HS-27A (cell line): ENCODE results near the gene OASL.
"Not testable (repeated sequence)": the region's sequence is repeated elsewhere in the genome, so short reads cannot be mapped to it uniquely, and the experiment has no call there.

Experiments used
- DNase-seq: peaks from one replicate; pipeline ENCODE4 v3.0.0-alpha.2; 2012; ENCODE audit warnings: low read depth, missing footprints

OASL gene, protein sequence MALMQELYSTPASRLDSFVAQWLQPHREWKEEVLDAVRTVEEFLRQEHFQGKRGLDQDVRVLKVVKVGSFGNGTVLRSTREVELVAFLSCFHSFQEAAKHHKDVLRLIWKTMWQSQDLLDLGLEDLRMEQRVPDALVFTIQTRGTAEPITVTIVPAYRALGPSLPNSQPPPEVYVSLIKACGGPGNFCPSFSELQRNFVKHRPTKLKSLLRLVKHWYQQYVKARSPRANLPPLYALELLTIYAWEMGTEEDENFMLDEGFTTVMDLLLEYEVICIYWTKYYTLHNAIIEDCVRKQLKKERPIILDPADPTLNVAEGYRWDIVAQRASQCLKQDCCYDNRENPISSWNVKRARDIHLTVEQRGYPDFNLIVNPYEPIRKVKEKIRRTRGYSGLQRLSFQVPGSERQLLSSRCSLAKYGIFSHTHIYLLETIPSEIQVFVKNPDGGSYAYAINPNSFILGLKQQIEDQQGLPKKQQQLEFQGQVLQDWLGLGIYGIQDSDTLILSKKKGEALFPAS

DNA sequence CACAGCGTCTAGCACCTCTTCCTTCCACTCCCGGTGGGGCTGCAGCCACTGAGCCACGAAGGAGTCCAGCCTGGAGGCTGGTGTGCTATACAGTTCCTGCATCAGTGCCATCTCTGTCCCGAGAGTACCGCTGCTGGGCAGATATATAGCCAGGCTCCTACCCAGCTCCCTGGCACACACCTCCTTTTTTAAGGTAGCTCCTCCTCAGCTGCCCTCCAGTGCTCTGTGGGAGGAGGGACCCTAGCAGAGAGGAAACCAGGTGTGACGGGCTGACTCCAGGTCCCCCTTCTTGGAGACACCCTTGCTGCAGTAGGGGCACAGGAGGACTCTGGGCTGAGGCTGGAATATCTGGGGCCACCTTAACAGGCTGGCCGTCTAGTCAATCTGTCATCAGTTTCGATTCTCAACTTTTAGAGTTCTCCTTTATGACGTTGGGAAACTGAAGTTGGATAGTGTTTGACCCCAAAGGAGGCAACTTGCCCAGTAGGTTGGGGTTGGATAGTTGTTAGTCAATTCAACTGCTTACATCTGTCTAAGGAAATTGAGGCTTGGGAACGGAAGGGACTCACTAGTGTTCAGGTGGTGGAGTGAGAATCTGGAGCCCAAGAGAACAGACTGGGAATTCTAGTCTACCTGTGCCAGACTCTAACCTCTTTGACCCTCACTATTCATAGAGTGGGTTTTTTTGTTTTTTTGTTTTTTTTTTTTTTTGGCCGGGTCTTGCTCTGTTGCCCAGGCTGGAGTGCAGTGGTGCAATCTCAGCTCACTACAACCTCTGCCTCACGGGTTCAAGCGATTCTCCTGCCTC, at the start of gene OASL:
Gene OASL, minus strand, starts transcription at position 386 of the 808 bp plus-strand sequence. Its CDS starts 275 bp downstream, at position 111.
- DNase-seq, result no peak

DNA sequence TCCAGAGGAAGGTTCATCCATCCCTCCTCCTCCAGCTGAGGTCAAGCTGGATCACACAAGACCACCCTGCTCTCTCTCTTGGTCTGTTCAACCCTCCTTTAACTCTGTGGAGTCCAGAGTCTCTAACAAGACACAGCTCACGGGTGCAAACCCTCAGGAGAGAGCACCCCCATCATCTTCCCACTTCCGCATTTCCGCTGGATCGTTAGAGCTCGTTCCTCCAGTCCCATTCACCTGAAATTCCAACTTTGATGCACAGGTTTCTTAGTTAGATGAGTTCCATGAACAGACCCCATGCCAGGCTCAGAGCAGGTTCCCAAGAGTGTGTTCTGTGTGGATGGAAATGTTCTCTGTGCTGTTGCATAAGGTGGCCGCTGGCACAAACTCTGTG, 49.1 kb upstream of the OASL start:
- no peak for DNase-seq

GRCh38 chr12:121087467-121088194, 48.6 kb upstream of the OASL start:
- DNase-seq, result no peak

DNA sequence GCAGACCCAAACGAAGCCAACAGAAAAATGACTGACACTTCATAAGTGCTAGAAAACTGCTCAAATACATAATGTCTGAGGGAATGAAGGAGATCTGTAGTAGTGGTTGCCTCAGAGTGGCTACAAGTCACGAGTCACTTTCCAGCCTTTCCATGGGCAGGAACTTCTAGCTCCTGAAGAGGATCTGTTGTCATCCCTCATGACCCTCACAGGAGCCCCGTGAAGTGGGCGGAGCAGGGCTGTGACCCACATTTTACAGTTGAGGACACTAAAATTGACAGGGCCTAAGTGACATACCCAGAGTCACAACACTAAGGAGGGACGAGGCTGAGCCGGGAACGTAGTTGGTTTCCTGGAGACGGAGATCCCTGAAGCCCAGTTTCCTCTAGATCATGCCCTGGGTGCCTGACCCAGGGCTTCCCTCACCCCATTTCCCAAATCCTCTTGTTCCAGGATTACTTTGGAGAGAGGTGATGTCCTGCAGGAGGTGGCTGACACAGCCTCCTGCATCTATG, 47.8 kb upstream of the OASL start:
- DNase-seq, result no peak

GRCh38 chr12:121085506-121086353, 46.7 kb upstream of the OASL start:
- no peak for DNase-seq

DNA sequence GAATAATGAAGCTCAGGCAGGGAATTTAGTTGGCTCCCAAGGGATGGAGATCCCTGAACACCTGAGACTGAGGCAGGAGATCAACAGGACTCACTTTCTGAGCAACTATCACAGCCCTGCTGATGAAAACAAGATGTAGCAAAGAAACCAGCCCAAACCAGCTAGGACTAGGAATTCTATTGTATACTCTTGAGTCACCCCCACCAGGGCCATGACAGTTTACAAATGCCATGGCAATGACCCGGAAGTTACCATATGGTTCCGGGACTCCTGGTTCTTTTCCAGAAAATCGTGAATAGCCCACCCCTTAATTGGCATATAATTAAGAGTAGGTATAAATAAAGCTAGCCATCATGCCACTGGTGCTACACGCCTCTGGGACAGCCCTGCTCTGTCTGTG, 46.0 kb upstream of the OASL start:
- no peak for DNase-seq

- no peak for DNase-seq
These were observed 45.2 kb upstream of the OASL start for GRCh38 chr12:121084229-121084628.

- no peak for DNase-seq
These were observed 41.9 kb upstream of the OASL start for GRCh38 chr12:121080909-121081308.

- DNase-seq, result no peak
These were observed 40.8 kb upstream of the OASL start for GRCh38 chr12:121079736-121080272.

DNA sequence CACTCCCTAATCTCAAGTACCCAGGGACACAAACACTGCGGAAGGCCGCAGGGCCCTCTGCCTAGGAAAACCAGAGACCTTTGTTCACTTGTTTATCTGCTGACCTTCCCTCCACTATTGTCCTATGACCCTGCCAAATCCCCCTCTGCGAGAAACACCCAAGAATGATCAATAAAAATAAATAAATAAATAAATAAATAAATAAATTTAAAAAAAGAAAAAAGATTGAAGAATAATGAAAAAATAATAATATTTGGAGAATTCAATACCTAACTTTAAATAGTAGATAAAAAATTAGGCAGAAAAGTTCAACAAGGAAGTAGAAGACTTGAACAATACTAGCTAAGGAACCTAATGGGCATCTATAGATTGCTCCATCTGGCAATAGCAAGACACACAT, 38.4 kb upstream of the OASL start:
- not testable (repeated sequence) for DNase-seq

DNA sequence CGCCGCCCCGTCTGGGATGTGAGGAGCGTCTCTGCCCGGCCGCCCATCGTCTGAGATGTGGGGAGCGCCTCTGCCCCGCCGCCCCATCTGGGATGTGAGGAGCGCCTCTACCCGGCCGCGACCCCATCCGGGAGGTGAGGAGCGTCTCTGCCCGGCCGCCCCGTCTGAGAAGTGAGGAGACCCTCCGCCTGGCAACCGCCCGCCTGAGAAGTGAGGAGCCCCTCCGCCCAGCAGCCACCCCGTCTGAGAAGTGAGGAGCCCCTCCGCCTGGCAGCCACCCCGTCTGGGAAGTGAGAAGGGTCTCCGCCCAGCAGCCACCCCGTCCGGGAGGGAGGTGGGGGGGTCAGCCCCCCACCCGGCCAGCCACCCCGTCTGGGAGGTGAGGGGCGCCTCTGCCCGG, 36.9 kb upstream of the OASL start:
- not testable (repeated sequence) for DNase-seq

DNA sequence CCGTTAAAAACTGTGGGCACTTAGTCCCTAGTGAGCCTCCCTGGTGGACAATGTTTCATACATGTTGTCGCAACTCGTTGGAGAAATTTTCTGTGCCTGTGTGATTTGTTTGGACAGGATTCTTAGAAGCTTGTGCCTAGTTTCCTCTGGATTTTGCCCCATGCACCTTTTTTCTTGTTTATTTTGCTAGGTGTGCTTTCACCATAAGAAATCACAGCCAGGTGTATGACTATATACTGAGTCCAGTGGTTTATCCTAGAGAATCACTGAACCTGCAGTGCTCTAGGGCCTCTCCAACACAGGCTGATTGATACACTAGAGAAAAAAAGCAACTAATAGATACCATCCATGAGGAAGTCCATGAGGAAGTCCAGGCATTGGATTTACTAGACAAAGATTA, 33.1 kb upstream of the OASL start:
- no peak for DNase-seq

DNA sequence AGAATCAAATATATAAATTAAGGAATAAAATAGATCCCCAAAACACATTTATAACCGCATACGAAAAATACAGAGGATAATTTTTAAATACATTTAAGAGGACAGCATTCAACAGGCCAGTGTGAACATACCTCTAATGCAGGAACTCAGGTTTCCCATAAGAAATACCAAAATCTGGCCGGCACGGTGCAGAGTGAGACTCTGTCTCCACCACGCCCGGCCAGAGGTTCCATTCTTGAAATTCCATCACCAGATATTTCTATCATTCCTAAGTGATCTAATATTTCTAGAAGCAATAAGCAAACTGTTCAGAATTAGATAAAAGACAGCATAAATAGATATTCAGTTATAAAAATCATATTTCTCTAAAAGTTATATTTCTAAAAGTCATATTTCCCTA, 30.2 kb upstream of the OASL start:
- no peak for DNase-seq

- no peak for DNase-seq
These were observed 26.3 kb upstream of the OASL start for GRCh38 chr12:121065345-121065744.

DNA sequence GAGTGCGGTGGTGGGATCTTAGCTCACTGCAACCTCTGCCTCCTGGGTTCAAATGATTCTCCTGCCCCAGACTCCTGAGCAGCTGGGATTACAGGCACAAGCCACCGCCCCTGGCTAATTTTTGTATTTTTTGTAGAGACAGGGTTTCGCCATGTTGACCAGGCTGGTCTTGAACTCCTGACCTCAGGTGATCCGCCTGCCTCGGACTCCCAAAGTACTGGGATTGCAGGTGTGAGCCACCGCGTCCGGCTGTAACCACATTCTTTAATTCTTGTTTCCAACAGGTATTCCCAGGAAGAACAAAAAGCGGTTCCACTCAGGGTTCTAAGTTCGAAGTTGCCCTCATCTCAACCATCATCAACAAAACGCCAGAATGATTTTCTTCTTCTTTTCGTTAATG, 25.5 kb upstream of the OASL start:
- not testable (repeated sequence) for DNase-seq

DNA sequence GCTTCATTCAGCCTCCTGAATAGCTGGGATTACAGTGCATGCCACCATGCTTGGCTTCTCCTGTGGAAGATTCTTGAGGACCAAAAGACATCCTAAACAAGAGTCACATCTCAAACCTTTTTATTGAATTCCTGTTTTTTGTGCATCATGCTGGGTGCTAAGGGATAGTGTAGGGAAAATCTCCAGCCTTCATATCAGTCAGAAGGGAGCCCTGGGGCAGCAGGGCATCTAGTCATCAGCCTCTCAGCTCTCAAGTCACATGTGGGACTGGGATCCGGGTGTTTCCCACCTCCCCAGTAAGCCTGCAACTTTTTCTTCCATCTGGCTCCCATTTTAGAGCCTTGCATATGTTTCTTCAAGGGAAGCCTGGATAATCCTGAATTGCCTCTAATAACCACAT, 25.1 kb upstream of the OASL start:
- DNase-seq, result no peak

DNA sequence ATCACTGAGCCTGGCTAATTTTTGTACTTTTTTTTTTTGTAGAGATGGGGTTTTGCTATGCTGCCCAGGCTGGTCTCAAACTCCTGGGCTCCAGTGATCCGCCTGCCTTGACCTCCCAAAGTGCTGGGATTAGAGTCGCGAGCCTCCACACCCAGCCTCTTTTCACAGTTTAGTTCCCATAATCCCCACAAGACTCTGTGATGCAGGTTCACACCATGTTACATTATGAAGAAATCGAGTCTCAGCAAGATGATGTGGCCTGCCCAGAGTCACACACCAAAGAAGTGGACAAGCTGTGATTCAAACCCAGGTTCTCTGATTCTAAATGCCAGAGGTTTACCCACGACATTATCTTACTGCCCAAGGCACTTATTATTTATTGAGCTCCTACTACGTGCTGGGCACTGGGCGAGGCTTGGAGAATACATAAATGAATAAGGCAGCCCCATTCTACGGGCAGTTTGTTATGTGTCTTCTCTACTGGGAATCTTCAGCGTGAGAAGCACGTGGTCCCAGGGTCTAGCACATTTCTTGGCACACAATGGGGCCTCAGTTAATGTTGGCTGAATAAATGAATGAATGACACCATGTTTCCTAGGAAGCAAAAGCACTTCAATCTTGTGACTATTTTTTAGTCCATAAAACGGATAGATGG, 23.5 kb upstream of the OASL start:
- DNase-seq, result no peak

DNA sequence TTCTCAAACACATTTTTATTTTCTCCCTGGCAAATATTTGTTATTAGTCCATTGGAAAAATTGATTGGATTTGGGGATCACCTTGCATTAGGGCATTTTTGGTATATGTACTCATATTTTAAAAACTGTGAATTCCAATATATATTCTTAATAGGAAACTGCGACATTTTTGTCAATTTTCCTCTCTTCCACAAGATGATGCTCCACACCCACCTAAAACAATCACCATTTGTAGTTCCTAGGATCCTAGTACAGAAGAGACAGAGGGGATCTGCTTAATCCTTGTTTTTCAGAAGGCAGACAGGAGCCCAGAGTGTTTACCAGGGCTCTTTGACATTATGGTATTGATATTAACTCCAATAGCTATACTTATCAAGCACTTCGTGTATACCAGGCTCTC, 22.8 kb upstream of the OASL start:
- no peak for DNase-seq

DNA sequence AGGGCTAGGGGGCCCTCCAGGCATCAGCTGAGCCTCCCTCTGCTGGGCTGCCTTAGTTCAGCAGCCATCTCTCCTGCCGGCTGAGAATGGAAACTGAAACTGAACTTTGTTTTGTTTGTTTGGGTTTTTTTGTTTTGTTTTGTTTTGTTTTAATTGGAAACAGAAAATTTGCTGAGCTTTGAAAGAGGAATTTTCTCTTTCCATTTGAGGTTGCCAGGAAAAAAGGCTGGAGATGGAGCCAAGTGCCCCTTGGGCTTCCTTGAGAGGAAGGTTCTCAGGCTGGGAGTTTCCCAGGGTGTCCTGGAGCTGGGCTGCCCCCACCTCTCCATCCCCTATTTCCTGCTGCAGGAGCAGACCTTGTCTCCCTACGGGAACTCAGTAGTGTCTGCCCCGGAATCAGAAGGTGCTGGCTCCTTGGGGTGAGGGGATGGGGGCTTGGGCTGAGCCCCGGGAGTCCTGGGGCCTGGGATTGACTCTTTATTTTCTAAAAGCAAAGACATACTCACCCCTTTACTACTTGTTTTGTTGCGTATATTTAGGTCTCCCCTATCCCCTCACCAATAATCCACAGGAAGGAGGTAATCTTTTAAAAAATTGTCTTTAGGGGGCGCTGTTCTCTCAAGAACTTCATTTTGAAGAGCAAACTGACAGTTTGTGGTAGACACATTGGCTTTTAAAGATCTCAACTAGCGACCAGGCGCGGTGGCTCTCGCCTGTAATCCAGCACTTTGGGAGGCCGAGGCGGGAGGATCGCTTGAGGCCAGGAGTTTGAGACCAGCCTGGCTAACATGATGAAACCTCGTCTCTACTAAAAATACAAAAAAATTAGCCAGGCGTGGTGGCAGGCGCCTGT, 21.3 kb upstream of the OASL start:
- DNase-seq, result no peak
